Gastrocnemius medialis (tissue), 4 donors: ENCODE measurements around the gene OSBPL10.

Experiments
- POLR2A ChIP-seq, 2 donors: fragments of 450-650 bp; IDR thresholded peaks; one replicate each; pipeline ENCODE4 v1.6.1; 2017; ENCODE audit warnings: antibody characterized with exemption in 2 of 2, mild to moderate bottlenecking in 2 of 2, moderate library complexity in 2 of 2
- TF ChIP-seq, protein P1 (sequence below), 5 experiments: fragments of 450-650 bp in 3 of 5; fragments of 200-600 bp in 2 of 5; sonication (generic) in 2 of 5; IDR thresholded peaks in 4 of 5; conservative IDR thresholded peaks in 1 of 5; 1 replicate in 4 of 5; 2 replicates in 1 of 5; pipeline ENCODE4 v1.5.1; 2016 to 2019; ENCODE audit warnings: antibody characterized with exemption in 5 of 5, mild to moderate bottlenecking in 3 of 5, moderate library complexity in 3 of 5

DNA sequence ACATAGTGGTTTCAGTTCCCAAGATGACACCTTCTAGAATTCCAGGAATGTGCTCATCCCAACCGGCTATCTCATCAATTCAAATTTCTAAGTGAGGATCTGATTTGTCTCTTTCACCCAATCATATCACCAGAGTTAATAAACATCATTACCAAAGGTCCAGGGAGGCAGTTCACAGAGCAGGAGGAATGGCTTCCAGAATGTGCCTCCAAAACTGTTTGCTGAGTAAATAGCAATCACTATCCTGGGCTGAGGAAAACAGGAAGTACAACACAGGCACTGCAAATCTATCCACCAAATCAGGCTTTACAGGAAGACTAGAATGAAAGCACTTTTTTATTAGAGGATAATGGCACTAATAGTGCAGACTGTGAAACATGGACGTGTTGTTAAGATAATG, 61.5 kb downstream of the OSBPL10 start:
- TF ChIP-seq POLR2A (IDR thresholded peaks at IDR 0.05) = no peak
- TF ChIP-seq, protein P1, sequence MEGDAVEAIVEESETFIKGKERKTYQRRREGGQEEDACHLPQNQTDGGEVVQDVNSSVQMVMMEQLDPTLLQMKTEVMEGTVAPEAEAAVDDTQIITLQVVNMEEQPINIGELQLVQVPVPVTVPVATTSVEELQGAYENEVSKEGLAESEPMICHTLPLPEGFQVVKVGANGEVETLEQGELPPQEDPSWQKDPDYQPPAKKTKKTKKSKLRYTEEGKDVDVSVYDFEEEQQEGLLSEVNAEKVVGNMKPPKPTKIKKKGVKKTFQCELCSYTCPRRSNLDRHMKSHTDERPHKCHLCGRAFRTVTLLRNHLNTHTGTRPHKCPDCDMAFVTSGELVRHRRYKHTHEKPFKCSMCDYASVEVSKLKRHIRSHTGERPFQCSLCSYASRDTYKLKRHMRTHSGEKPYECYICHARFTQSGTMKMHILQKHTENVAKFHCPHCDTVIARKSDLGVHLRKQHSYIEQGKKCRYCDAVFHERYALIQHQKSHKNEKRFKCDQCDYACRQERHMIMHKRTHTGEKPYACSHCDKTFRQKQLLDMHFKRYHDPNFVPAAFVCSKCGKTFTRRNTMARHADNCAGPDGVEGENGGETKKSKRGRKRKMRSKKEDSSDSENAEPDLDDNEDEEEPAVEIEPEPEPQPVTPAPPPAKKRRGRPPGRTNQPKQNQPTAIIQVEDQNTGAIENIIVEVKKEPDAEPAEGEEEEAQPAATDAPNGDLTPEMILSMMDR (IDR thresholded peaks at IDR 0.05 in 4 of 5, conservative IDR thresholded peaks at IDR 0.05 in 1 of 5) = no peak
